GM12891 (cell line): ENCODE data around the gene BAD.
"Not testable (repeated sequence)": the region's sequence is repeated elsewhere in the genome, so short reads cannot be mapped to it uniquely, and the experiment has no call there.

ENCODE experiments used
- DNase-seq: peaks from one replicate; pipeline ENCODE4 v3.0.0; 2011; ENCODE audit warnings: low spot score; ENCODE audit not compliant: insufficient read length
- FAIRE-seq: peaks from 2 replicates; lab custom pipeline; 2011; peaks lifted over from hg19 to GRCh38; lab: Jason Lieb, UNC
- PAX5 ChIP-seq: IDR thresholded peaks from 2 replicates; pipeline ENCODE4 v1.6.1; 2011; ENCODE audit warnings: low read length, moderate library complexity, mild to moderate bottlenecking; ENCODE audit not compliant: insufficient read depth, severe bottlenecking
- POLR2A ChIP-seq: IDR thresholded peaks from 2 replicates; pipeline ENCODE4 v1.6.1; 2011; ENCODE audit warnings: low read depth, low read length, control low read depth
- POLR2AphosphoS5 ChIP-seq: IDR thresholded peaks from 2 replicates; pipeline ENCODE4 v1.6.1; 2011; ENCODE audit warnings: low read depth, low read length, control low read depth
- POU2F2 ChIP-seq: IDR thresholded peaks from 2 replicates; pipeline ENCODE4 v1.6.1; 2011; ENCODE audit warnings: low read depth, mild to moderate bottlenecking, control low read depth, low read length, moderate library complexity
- SPI1 ChIP-seq: IDR thresholded peaks from 2 replicates; pipeline ENCODE4 v1.6.1; 2011; ENCODE audit warnings: low read depth, low read length, control low read depth
- TAF1 ChIP-seq: IDR thresholded peaks from 2 replicates; pipeline ENCODE4 v1.6.1; 2011; ENCODE audit warnings: low read depth, low read length, control low read depth

BAD gene

DNA sequence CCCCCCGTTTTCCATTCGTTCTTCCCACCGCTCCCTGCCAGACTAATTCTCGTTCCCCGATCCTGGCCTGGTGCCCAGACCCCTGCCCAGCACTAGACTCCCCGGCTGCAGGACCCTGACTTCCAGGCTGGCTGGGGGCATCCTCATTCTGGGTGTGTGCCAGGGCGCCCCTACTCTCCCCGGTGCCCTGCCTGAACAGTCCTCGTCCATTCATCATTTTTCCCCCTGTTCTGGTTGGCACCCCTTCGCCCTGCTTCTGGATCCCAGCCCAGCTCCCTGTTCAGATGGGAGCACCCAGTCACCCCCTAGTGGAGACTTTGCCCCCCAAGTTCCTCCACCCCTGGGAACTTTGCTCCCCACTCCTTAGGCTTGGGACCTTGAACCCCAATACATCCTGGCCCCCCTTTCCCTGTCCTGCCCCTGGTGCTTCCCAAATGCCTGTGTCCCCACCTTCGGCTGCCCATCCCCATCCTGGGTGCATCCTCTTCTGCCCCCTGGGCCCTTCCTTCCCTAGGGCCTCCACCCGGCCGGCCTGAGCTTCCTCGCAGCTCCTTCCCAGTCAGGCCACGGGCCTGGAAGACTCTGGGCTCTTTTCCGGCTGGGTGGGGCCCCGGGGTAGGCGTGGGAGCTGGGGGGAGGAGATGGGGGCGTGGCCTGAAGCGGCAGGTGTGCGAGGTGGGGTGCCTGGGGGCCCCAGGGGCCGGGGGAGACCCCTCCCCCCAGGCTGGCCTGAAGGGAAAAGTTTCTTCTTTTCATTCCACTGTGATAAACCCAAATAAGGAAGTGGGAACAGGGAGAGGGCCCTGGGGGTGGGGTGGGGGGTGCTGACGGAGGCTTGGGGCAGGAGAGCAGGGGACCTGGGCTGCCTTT is 32.2 kb downstream of the BAD start:
- TF ChIP-seq TAF1 (no peak), SPI1 (peak; percentile 24; the same call in 1 of the 2 replicates), POU2F2 (no peak)
- FAIRE-seq: no peak
- DNase-seq: no peak

DNA sequence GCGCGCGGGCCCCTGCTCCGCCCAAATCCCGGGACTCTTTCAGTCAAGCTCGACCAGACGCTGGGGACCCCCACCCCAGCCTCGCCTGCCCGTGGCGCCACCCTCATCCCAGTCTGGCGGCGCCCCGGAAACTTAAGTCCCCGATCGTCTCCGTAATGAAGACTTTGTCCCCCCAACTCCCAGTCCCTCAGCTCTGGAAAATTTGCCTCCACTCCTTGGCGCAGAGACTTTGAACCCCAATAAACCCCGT is 32.8 kb downstream of the BAD start:
- FAIRE-seq: no peak
- no peak for DNase-seq
- TF ChIP-seq SPI1: no peak

DNA sequence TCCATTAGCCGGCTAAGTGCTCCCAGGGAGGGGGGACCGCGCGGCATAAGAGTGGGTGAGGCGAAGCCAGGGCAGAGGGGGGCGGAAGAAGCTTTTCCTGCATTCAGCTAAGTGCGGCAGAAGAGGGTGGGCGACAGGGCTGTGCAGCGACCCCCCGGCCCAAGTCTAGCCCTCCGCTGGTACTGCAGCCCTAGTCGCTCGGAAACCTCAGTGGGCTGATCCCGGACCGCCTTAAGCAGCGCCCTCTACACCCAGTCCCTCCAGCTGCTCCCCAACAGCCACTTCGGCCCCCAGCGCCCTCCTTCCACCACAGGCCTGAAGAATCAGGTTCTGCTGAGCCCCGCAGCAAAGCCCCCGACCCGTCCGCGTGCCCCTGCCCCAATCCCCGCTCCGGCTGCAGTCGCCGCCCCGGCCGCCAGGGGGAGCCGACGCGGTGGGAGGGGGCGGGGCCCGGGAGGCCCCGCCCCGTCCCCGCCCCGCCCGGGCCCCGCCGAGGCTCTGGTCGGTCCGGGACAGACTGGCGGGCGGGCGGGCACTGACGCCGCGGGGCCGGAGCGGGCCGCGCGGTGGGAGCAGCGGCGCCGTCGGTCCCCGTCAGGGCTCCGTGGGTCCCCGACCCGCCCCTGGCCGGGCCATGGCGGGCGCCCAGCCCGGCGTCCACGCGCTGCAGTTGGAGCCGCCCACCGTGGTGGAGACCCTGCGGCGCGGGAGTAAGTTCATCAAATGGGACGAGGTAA is 33.3 kb downstream of the BAD start, which contains the start of gene PLCB3:
PLCB3 (plus strand) TSS at position 515 of the 737 bp plus-strand sequence; CDS start at position 635, 120 bp downstream.
- DNase-seq (peak; percentile 92), FAIRE-seq (peak; percentile 41)
- TF ChIP-seq POLR2A: no peak
- no peak for TF ChIP-seq PAX5
- no peak for TF ChIP-seq POLR2AphosphoS5

DNA sequence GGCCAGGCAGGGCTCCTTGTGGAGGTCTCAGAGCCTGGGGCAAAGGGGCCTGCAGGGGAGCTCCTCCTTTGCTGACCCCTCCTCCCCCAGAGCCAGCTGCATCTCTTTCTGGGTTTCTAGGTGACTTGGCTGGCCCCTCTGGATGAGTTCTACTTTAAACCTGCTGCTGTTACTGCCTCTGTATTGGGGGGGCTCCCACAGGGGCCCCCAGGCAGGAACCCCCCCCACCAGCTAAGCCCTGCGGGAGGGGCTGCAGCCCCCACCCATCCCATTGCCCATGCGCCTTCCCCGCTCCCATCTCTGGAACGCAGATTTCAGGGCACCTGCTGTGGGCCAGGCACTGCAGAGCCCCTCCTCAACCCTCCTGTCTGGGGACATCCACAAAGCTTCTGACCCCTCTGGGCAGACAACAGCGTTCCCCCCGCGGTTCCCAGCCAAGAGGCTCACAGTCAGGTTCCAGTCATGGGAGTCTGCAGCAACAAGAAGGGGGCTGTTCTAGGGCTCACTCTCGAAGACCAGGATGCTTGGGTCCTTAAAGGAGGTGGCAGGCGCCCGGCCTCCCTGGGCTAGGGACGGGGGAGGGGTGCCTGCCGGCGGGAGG is 34.0 kb downstream of the BAD start:
- no peak for TF ChIP-seq TAF1
- TF ChIP-seq POU2F2: no peak
- TF ChIP-seq PAX5: no peak
- no peak for TF ChIP-seq SPI1
- TF ChIP-seq POLR2AphosphoS5: no peak
- no peak for TF ChIP-seq POLR2A

DNA sequence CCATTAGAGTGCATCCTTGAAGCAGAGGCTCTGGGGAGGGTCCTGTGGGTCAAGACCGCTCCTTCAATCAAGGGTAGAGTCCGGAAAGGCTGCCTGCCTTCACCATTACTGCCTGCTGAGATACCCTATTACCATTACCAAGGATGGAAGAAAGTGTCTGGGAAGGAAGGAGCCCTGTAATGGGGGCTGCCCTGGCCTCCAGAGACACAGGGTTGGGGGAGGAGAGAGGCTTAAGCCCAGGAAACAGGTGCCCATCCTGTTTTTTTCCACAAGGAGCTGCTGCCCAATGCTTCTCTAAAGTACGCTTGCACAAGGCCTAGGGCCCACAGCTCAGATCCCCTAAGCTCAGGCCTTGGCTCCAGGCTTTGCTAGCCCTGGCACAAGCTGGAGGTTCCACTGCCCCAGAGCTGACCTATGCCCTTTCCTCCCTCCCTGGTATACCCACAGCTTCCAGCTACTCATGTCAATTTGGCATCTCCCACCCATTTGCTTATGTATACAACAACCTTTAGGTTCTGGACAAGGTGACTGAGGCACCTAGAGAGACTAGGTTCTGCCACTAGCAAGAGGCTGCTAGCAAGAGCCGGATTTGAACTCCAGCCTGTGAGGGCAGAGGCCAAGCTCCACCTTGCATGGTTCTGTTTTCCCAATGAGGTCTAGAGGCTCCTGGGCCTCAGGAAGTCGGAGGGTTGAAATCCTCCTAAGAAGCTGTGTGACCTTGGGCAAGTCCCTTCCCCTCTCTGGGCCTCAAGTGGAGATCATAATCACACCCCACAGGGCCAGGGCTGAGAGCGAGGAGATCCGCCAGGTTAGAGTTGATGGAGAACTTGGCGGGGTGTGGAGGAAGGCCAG is 34.7 kb downstream of the BAD start:
- FAIRE-seq (no peak), DNase-seq (no peak)

More for the DNA sequence above, 34.0 kb downstream of the BAD start:
- DNase-seq (no peak), FAIRE-seq (no peak)

DNA sequence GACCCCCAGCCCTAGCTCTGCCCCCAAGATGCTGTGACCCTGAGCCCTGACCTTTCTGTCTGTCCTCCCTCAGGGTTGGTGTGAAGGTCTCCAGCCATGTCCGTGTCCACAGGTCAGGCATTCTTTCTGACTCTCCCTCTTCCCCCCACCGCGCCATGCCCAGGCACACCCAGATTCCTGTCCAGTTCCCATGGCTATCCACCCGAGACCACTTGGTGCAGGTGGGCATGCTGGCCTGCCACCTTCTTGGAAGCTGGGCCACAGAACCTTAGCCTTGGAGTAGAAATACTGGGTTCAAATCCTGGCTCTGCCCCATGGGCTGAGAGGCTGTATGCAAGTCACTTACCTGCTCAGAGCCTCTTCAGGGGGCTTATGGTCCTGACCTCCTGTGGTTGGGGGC is 35.4 kb downstream of the BAD start:
- DNase-seq (no peak), FAIRE-seq (no peak)
- no peak for TF ChIP-seq POLR2AphosphoS5
- no peak for TF ChIP-seq POLR2A
- no peak for TF ChIP-seq SPI1
- no peak for TF ChIP-seq TAF1
- no peak for TF ChIP-seq PAX5
- TF ChIP-seq POU2F2: no peak

More for the DNA sequence above, 34.7 kb downstream of the BAD start:
- TF ChIP-seq TAF1: no peak
- no peak for TF ChIP-seq POLR2AphosphoS5
- TF ChIP-seq POLR2A: no peak
- TF ChIP-seq SPI1: no peak
- TF ChIP-seq PAX5: no peak
- no peak for TF ChIP-seq POU2F2

DNA sequence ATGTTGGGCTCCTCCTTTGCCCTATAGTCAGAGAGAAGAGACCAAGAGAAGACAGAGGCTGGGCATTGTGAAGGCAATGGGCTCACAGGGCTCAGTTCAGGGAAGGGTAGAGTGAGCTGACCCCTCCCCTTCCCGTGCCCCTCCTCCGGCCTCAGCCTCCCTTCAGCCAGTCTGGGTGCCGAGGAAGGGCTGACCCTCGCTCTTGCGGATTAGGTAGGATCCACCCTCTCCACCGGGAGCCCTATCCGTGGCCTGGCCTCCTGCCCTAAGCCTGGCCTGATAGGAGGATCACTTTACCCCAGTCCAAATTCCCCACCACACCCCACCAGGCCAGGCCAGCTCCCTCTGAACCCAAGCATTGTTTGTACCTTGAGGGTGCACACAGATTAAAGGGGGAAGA is 35.9 kb downstream of the BAD start:
- FAIRE-seq: no peak
- DNase-seq: no peak
- TF ChIP-seq PAX5 (no peak), TAF1 (no peak), POLR2AphosphoS5 (no peak), POU2F2 (no peak), POLR2A (no peak), SPI1 (no peak)

DNA sequence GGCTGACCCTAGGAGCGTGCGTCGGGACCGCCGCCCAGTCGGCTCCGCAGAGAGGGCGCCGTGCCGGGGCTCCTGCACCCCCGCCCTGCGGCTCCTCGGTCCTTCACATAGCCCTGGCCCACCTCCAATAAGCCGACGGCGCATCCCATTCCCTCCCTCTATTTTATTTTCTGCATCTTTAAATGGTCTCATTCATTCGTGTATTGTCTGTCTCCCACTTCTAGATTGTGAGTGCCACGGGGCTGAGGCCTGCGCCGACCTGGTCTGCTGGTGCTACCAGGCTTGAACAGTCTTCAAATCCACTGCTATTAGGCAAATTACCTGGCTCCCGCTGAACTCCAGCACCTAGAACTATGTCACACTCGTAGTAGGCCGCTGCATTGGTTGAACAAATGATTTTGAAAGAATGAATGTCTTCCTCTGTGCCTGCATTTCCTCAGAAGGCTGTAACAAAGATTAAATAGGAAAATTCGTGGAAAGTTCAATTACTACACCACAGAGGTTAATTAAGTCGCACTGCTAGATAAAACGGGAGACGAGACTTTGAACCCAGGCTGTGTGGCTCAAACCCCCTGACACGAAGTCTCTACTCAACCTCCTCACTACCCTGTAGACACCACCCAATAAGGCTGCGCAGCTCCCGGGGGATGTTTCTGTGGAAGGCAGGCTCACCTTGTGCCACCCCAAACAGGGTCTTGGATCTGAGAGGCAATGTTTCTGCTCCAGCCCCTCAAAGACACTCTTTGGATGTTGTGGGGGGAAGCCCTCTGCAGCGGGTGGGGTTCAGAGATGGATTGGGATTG is 36.5 kb downstream of the BAD start:
- TF ChIP-seq POU2F2 (no peak), PAX5 (no peak), TAF1 (no peak)
- FAIRE-seq (no peak), DNase-seq (no peak)

DNA sequence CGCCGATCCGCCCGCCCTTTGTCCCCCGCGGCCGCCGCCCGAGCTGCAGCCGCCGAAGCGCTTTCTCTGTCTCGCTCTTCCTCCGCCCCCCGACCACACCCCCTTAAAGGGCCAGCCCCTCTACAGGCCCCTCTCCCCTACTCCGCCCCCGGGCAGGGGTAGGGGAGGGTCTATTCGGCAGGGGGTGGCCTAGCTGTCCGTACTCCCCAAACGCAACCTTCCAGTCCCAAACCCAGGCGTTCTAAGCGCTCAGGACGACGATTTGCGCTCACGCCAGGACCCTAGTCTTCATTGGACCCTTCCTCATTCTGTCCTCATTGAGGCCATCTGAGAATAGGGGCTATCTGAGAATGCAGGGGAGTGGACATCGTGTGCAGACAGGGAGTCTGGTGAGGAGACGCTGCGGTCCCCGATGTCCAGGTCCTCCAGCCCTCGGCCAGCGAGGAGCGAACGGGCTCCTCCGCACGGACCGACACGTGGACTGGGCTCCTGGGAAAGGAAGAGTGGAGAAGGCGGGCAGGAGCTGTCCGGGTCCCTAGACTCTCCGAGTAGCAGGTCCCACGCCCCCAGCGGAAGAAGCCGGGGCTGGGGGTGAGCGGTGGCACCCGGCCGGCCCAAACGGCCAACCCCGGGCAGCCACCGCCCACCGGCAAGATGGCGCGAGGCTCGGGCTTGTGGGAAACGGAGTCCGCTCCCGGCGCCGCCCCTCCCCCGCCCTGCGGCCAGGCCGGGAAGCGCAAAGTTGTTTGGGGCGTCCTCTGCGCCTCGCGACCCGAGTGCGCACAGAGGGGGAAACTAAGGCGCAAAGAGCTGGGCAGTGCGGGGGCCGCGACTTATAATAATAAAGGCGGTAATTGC is 37.4 kb downstream of the BAD start, which contains the start of gene PPP1R14B:
PPP1R14B (minus strand) TSS at position 73 of the 858 bp plus-strand sequence. CDS start 270 bp downstream, outside the sequence.
- FAIRE-seq: peak; percentile 59
- DNase-seq: peak; percentile 85
- TF ChIP-seq PAX5: no peak
- no peak for TF ChIP-seq TAF1
- no peak for TF ChIP-seq POLR2AphosphoS5
- no peak for TF ChIP-seq SPI1
- no peak for TF ChIP-seq POU2F2
- no peak for TF ChIP-seq POLR2A

DNA sequence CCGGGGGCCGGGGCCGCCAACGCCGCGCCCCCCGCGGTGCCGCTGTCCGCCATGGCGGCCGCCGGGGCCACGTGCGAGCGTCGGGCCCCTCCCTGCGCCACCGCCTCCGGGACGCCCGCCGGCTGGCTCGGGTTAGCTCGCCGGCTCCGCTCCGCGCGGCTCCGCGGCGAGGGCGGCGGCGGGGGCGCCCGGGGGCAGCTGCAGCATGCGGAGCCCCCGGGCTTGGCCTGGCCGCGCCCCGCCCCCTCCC is 37.9 kb downstream of the BAD start:
- not testable (repeated sequence) for FAIRE-seq, DNase-seq
